GM12878 (cell line): ENCODE measurements around the gene IQCH.

Source experiments
- CTCF ChIP-seq, 3 experiments: IDR thresholded peaks in 2 of 3; conservative IDR thresholded peaks in 1 of 3; 2 replicates each; pipeline ENCODE4 v1.5.1; 2011; ENCODE audit warnings: low read depth in 3 of 3, low read length in 3 of 3, mild to moderate bottlenecking in 3 of 3, control low read depth in 2 of 3, moderate library complexity in 2 of 3, inconsistent platforms in 1 of 3, mixed read lengths in 1 of 3; ENCODE audit not compliant: control insufficient read depth in 2 of 3, insufficient read depth in 1 of 3; ENCODE audit errors: extremely low read depth in 1 of 3
- FOXM1 ChIP-seq: IDR thresholded peaks from 2 replicates; pipeline ENCODE4 v1.6.1; 2012; ENCODE audit warnings: low read depth, mild to moderate bottlenecking, inconsistent platforms, low read length, moderate library complexity
- IRF3 ChIP-seq: fragments of 450-650 bp; IDR thresholded peaks from 2 replicates; pipeline ENCODE4 v1.6.1; 2014; ENCODE audit warnings: mild to moderate bottlenecking
- POLR2A ChIP-seq: IDR thresholded peaks from 2 replicates; pipeline ENCODE4 v1.6.1; 2011; ENCODE audit warnings: low read depth, mild to moderate bottlenecking, low read length
- SUZ12 ChIP-seq: fragments of 200-600 bp; sonication (generic); IDR thresholded peaks from one replicate; pipeline ENCODE4 v1.6.1; 2018; ENCODE audit warnings: antibody characterized with exemption, mild to moderate bottlenecking; ENCODE audit not compliant: unreplicated experiment
- ZNF274 ChIP-seq: IDR thresholded peaks from one replicate; pipeline ENCODE4 v1.8.0; 2011; ENCODE audit not compliant: insufficient read length, insufficient read depth
- ZZZ3 ChIP-seq: IDR thresholded peaks from 2 replicates; pipeline ENCODE4 v1.6.1; 2011; ENCODE audit warnings: low read depth; ENCODE audit not compliant: control insufficient read depth, insufficient read length

- TF ChIP-seq SUZ12 (no peak), CTCF (IDR thresholded peaks at IDR 0.05 in 2 of 3, conservative IDR thresholded peaks at IDR 0.05 in 1 of 3; ENCODE audit: control insufficient read depth in 2 of 3, extremely low read depth in 1 of 3, insufficient read depth in 1 of 3, low read depth in 3 of 3, low read length in 3 of 3) (no peak), FOXM1 (no peak), POLR2A (no peak), IRF3 (no peak), ZNF274 (no peak), ZZZ3 (no peak)
Measured at GRCh38 chr15:67230504-67230903, 24.1 kb upstream of the IQCH start.
